Measurements from ENCODE around the gene SLC66A2.

SLC66A2 gene

GRCh38 chr18:79954791-79955190, 3.3 kb upstream of the SLC66A2 start:
- Histone ChIP-seq H3K9ac (ENCODE audit: low read depth, low read length, poor library complexity, severe bottlenecking) (no peak overlapping the region), H3K4me3 (ENCODE audit: low read length, poor library complexity, severe bottlenecking) (no peak overlapping the region), H3K36me3 (ENCODE audit: insufficient read depth, low read length) (no peaks in the 10 kb centered on the region), H3K4me1 (ENCODE audit: insufficient read depth, low read length, poor library complexity, severe bottlenecking) (peaks cover 15% of the 10 kb centered on the region), H3K9me2 (replicated peaks; ENCODE audit: low read depth, low read length) (no peaks in the 10 kb centered on the region), H3F3A (ENCODE audit: low read depth) (no peaks in the 10 kb centered on the region; the same call in 1 of the 2 replicates), H3K79me2 (ENCODE audit: insufficient read depth, low read length) (peaks cover 15% of the 10 kb centered on the region), H4K20me1 (ENCODE audit: insufficient read depth, low read length, poor library complexity, severe bottlenecking) (peaks cover 7% of the 10 kb centered on the region), H3K27me3 (ENCODE audit: insufficient read depth, low read length, poor library complexity, severe bottlenecking) (no peaks in the 10 kb centered on the region), H2AFZ (ENCODE audit: low read length) (no peak overlapping the region), H3K4me2 (ENCODE audit: low read depth, low read length, poor library complexity, severe bottlenecking) (no peak overlapping the region), H3K9me3 (ENCODE audit: insufficient read depth, low read depth, low read length) (no peaks in the 10 kb centered on the region)
- TF ChIP-seq CTCF (conservative IDR thresholded peaks at IDR 0.05; ENCODE audit: low read length) (no peak), EZH2phosphoT487 (IDR thresholded peaks at IDR 0.05; ENCODE audit: borderline replicate concordance) (no peak)

- peaks cover 15% of the 10 kb centered on the region for H3K4me1 ChIP-seq (ENCODE audit: insufficient read depth, low read length, poor library complexity, severe bottlenecking)
- no peaks in the 10 kb centered on the region; the same call in 1 of the 2 replicates for H3F3A ChIP-seq (ENCODE audit: low read depth)
- H2AFZ ChIP-seq (ENCODE audit: low read length), result no peak overlapping the region
- no peak overlapping the region for H3K4me3 ChIP-seq (ENCODE audit: low read length, poor library complexity, severe bottlenecking)
- no peak overlapping the region for H3K9ac ChIP-seq (ENCODE audit: low read depth, low read length, poor library complexity, severe bottlenecking)
- H4K20me1 ChIP-seq (ENCODE audit: insufficient read depth, low read length, poor library complexity, severe bottlenecking), result peaks cover 7% of the 10 kb centered on the region
- no peaks in the 10 kb centered on the region for H3K9me2 ChIP-seq (replicated peaks; ENCODE audit: low read depth, low read length)
- no peak overlapping the region for H3K4me2 ChIP-seq (ENCODE audit: low read depth, low read length, poor library complexity, severe bottlenecking)
- no peaks in the 10 kb centered on the region for H3K27me3 ChIP-seq (ENCODE audit: insufficient read depth, low read length, poor library complexity, severe bottlenecking)
- H3K9me3 ChIP-seq (ENCODE audit: insufficient read depth, low read depth, low read length), result no peaks in the 10 kb centered on the region
- no peak for TF ChIP-seq EZH2phosphoT487 (IDR thresholded peaks at IDR 0.05; ENCODE audit: borderline replicate concordance)
- TF ChIP-seq CTCF (conservative IDR thresholded peaks at IDR 0.05; ENCODE audit: low read length), result no peak
- H3K79me2 ChIP-seq (ENCODE audit: insufficient read depth, low read length), result peaks cover 22% of the 10 kb centered on the region
- H3K36me3 ChIP-seq (ENCODE audit: insufficient read depth, low read length), result no peaks in the 10 kb centered on the region
Measured at GRCh38 chr18:79953971-79954651, 2.7 kb upstream of the SLC66A2 start.

- peaks cover 25% of the 10 kb centered on the region for H3K4me1 ChIP-seq (ENCODE audit: insufficient read depth, low read length, poor library complexity, severe bottlenecking)
- H3K79me2 ChIP-seq (ENCODE audit: insufficient read depth, low read length), result peaks cover 32% of the 10 kb centered on the region
- no peak overlapping the region for H3K4me3 ChIP-seq (ENCODE audit: low read length, poor library complexity, severe bottlenecking)
- H4K20me1 ChIP-seq (ENCODE audit: insufficient read depth, low read length, poor library complexity, severe bottlenecking), result peaks cover 7% of the 10 kb centered on the region
- no peaks in the 10 kb centered on the region; the same call in 1 of the 2 replicates for H3F3A ChIP-seq (ENCODE audit: low read depth)
- no peak for TF ChIP-seq EZH2phosphoT487 (IDR thresholded peaks at IDR 0.05; ENCODE audit: borderline replicate concordance)
- no peak for TF ChIP-seq CTCF (conservative IDR thresholded peaks at IDR 0.05; ENCODE audit: low read length)
- H3K27me3 ChIP-seq (ENCODE audit: insufficient read depth, low read length, poor library complexity, severe bottlenecking), result no peaks in the 10 kb centered on the region
- H3K9me2 ChIP-seq (replicated peaks; ENCODE audit: low read depth, low read length), result no peaks in the 10 kb centered on the region
- no peak overlapping the region for H3K4me2 ChIP-seq (ENCODE audit: low read depth, low read length, poor library complexity, severe bottlenecking)
- H3K9me3 ChIP-seq (ENCODE audit: insufficient read depth, low read depth, low read length), result no peaks in the 10 kb centered on the region
- H3K36me3 ChIP-seq (ENCODE audit: insufficient read depth, low read length), result no peaks in the 10 kb centered on the region
- H2AFZ ChIP-seq (ENCODE audit: low read length), result no peak overlapping the region
- H3K9ac ChIP-seq (ENCODE audit: low read depth, low read length, poor library complexity, severe bottlenecking), result no peak overlapping the region
Measured at GRCh38 chr18:79952996-79953559, 1.6 kb upstream of the SLC66A2 start.
